Measurements from ENCODE around the gene SP140.

Gene SP140

DNA sequence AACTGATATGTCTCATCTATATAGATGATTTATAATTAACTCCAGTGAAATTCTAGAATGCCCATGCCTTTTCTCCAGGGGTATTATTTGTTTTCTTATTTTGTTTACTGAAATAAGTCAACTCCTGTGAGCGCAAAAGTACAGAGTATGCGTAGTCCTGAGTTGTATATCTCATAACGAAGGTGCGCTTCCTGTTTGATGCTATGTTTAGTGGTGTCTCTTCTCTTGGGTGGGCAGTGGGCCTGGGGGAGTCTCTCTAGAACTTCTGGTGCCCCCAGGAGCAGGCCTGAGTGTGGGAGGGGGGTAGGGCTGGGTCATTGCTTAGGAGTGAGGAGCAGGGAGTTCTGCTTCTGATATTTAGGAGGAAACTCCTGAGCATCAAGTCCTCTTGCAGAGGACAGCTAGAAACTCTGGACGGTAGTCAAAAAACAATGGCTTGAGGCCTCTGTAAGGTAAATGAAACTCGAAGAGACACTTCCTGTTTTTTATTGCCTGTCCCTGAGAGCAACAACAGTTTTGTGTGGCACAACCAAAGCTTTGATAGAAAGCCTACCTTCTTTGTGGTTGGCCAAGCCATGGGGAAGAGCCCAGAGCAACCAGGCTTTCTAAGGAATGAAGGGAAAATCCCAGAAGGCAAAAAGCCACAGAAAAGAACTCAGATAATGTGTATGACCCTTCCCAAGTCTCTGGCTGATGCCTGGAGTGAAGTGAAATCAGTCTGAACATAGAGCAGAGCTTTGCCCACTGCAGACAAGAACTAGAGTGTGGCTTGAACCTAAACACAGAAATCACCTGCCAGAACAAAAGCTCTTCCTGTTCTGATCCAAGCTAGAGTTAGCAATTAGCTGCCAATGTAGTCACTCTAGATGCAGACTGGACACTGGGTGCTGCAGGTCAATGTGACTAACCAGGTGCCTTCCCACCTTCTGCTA, 92.9 kb downstream of the SP140 start:
- ChIA-PET CTCF (no interaction called here), POLR2A (no interaction called here)
- TF ChIP-seq ELF4 (IDR thresholded peaks at IDR 0.05) (no peak), FOXA1 (IDR thresholded peaks at IDR 0.05) (no peak), CTBP1 (IDR thresholded peaks at IDR 0.05; ENCODE audit: borderline replicate concordance) (no peak), FOXM1 (IDR thresholded peaks at IDR 0.05; ENCODE audit: borderline replicate concordance) (no peak), FOXK2 (IDR thresholded peaks at IDR 0.05) (no peak), SUZ12 (IDR thresholded peaks at IDR 0.05) (no peak), HDGF (IDR thresholded peaks at IDR 0.05; ENCODE audit: borderline replicate concordance) (no peak), BHLHE40 (IDR thresholded peaks at IDR 0.05; ENCODE audit: borderline replicate concordance) (no peak), LEF1 (IDR thresholded peaks at IDR 0.05; ENCODE audit: borderline replicate concordance) (no peak), ZNF384 (IDR thresholded peaks at IDR 0.05) (no peak), NFRKB (IDR thresholded peaks at IDR 0.05) (no peak), L3MBTL2 (conservative IDR thresholded peaks at IDR 0.05) (no peak), SP1 (IDR thresholded peaks at IDR 0.05) (no peak)
- TF ChIP-seq, protein P1, sequence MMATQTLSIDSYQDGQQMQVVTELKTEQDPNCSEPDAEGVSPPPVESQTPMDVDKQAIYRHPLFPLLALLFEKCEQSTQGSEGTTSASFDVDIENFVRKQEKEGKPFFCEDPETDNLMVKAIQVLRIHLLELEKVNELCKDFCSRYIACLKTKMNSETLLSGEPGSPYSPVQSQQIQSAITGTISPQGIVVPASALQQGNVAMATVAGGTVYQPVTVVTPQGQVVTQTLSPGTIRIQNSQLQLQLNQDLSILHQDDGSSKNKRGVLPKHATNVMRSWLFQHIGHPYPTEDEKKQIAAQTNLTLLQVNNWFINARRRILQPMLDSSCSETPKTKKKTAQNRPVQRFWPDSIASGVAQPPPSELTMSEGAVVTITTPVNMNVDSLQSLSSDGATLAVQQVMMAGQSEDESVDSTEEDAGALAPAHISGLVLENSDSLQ (IDR thresholded peaks at IDR 0.05), result no peak
- DNase-seq (ENCODE audit: extremely low spot score), result no peak

DNA sequence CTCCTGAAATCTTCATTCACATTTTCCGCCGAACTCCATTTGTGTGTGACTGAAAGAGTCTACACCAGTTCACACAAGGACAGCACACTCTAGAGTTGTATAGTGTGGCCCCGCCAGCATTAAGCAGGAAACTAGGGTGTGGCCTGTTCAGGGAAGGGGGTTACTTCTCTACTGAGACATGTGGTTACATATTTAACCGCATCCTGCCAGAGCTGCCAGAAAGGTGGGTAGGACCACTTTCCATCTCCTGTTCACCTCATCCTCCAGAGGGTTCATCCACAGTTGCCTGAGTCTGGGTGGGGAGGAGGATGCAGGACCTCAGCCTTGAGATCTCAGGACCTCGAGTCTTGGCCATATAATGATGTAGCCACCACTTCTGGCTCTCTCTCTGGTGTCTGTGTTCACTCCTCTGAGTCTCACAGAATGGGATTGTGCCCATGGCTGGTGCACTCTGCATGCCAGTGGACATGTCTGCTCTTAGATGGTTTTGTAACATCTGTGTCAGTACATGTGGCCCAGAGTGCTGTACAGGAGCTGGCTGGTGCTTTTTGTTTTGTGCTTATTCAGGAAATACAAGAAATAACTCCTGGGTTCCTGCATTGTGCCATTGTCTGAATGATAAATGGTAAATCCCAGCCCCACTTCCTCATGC, 93.8 kb downstream of the SP140 start:
- no peak for DNase-seq (ENCODE audit: extremely low spot score)
- ChIA-PET CTCF (no interaction called here), POLR2A (no interaction called here)
- TF ChIP-seq ELF4 (IDR thresholded peaks at IDR 0.05) (no peak), HDGF (IDR thresholded peaks at IDR 0.05; ENCODE audit: borderline replicate concordance) (no peak), LEF1 (IDR thresholded peaks at IDR 0.05; ENCODE audit: borderline replicate concordance) (no peak)

DNA sequence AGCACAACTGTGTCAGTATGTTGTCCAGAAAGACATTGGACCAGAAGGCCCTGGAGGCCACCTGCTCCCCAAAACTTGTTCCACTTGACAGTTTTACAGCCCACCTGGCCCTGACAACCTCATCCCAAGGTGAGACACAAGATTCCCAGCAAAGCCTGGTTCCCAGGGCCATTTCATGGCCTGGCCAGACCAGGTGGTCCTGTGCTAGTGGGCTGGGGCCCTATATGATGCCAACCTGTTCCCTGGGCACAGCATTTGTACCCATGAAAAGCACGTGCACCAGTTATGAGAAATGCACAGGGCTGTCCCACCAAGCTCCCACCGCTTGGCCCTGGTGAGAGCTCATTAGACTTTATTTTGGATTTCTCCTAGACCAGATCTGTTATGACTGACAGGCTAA, 95.5 kb downstream of the SP140 start:
- CTCF ChIA-PET, result no interaction called here
- no peak for DNase-seq (ENCODE audit: extremely low spot score)
- TF ChIP-seq TARDBP (IDR thresholded peaks at IDR 0.05), result no peak
- no peak for TF ChIP-seq HDGF (IDR thresholded peaks at IDR 0.05; ENCODE audit: borderline replicate concordance)
- no peak for TF ChIP-seq ARNT (IDR thresholded peaks at IDR 0.05)
- no peak for TF ChIP-seq BHLHE40 (IDR thresholded peaks at IDR 0.05; ENCODE audit: borderline replicate concordance)
- no peak for TF ChIP-seq LEF1 (IDR thresholded peaks at IDR 0.05; ENCODE audit: borderline replicate concordance)
- TF ChIP-seq ZNF384 (IDR thresholded peaks at IDR 0.05), result no peak
- no peak for TF ChIP-seq NFRKB (IDR thresholded peaks at IDR 0.05)
- no peak for TF ChIP-seq FOXA1 (IDR thresholded peaks at IDR 0.05)
- no peak for TF ChIP-seq SUZ12 (IDR thresholded peaks at IDR 0.05)
- TF ChIP-seq SP1 (IDR thresholded peaks at IDR 0.05), result no peak
- POLR2A ChIA-PET, result no interaction called here

DNA sequence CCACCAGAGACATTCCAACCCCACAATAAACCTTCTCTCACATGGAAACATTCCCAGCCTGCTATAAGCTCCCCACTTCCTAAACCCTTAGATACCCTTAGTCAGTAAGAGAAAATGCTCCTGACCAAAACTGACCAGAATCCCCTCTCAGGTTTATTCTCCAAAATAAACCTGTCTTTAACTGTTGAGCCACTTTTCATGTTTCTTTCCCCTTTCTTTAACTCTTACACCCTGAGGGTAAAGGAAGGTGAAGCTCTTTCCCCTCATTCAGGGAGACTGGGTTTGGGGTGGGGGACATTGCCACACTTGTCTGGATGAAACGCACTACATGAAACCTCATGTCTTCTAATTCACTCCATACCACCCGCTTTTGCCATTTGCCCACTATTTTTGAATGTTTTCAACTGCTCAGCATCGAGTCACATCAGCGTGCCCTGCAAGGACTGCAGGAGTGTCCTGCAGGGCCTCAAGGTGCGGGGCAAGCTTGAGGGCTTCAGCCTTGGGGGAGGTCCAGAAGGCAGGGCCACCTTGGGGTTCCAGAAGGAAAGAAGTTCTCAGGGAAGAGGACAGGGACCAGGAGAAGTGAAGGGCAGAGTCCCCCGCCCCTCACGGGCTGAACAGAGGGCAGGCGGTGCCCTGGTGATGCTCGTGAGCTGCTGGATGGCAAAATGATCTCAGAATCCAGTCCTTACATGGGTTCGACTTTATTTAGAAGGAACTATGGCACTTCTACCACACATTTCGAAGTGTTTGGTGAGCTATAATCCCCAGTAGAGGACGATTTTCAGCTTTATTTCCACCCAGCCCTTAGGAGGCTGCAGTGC, 97.2 kb downstream of the SP140 start:
- POLR2A ChIA-PET, result no interaction called here
- TF ChIP-seq ARNT (IDR thresholded peaks at IDR 0.05) (no peak), TARDBP (IDR thresholded peaks at IDR 0.05) (no peak), ELF4 (IDR thresholded peaks at IDR 0.05) (no peak), SP1 (IDR thresholded peaks at IDR 0.05) (no peak), ZNF384 (IDR thresholded peaks at IDR 0.05) (no peak), CTBP1 (IDR thresholded peaks at IDR 0.05; ENCODE audit: borderline replicate concordance) (no peak)
- CTCF ChIA-PET, result interaction anchor here (0.5 to 0.6 kb wide), 2 partner anchors 46 to 172 kb away, joined by 3 read pairs; no protein-coding TSS in a partner anchor
- DNase-seq (ENCODE audit: extremely low spot score), result no peak

DNA sequence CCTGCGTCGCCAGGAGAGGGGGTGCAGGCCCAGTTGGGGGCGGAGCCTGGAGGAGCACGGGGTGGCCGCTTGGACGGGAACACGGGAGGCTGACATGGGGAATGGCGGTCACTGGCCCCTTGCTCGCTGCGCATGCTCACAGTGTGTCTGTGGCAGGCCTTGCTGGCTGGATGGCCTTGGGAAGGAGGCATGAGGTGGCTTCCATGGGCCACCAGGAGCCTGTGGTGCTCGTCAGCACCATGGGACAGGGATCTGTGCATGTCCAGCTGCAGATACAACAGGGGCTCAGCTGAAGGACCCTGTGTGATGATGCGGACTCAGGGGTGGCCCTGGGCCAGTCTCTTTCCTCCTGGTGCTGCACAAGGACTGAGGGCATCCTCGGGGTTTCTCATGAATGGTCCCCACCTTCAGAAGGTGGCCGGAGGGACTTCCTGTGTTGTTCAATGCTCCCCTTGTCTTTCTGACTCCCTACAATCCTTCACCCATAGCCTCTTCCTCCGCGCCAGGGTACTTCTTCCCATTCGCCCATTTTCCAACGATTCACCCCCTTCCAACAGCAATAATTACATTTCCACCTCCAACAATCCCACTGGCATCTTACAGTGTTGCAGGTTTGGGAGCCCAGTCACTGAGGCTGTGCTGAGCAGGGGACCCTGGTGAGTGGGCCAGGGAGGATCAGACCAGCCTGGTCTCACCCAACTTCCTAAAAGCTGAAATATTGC, 98.0 kb downstream of the SP140 start:
- peak; percentile 84 for DNase-seq (ENCODE audit: extremely low spot score)
- ChIA-PET POLR2A (no interaction called here), CTCF (interaction anchor here (0.6 kb wide), 1 partner anchor 171 kb away, joined by 3 read pairs; no protein-coding TSS in a partner anchor)
- TF ChIP-seq ZNF384 (IDR thresholded peaks at IDR 0.05) (no peak), CTBP1 (IDR thresholded peaks at IDR 0.05; ENCODE audit: borderline replicate concordance) (no peak), SUZ12 (IDR thresholded peaks at IDR 0.05) (no peak), L3MBTL2 (conservative IDR thresholded peaks at IDR 0.05) (peak; percentile 43; the same call in 1 of the 2 replicates)

DNA sequence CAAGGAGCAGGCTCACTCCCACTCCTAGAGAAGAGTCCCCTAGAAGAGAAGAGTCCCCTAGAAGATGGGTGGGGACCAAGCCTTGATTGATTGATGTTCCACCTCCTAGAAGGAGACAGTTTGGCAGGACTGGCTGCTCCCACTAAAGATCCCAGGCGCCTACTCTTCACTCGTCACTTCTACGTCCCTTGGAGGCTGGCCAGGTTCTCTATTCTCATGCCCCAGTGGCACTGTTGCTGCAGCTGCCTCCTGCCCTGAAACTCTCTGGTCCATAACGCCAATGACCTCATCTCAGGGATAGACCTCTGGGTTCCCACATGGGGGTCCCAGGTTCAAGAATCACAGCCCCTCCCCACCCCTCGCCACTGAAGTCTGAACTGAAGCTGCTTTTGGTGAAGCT, 99.0 kb downstream of the SP140 start:
- ChIA-PET POLR2A (no interaction called here), CTCF (no interaction called here)
- no peak for DNase-seq (ENCODE audit: extremely low spot score)
- no peak for TF ChIP-seq L3MBTL2 (conservative IDR thresholded peaks at IDR 0.05)
- TF ChIP-seq ELF4 (IDR thresholded peaks at IDR 0.05), result no peak
- TF ChIP-seq ZNF384 (IDR thresholded peaks at IDR 0.05), result no peak
- no peak for TF ChIP-seq BHLHE40 (IDR thresholded peaks at IDR 0.05; ENCODE audit: borderline replicate concordance)
- no peak for TF ChIP-seq SP1 (IDR thresholded peaks at IDR 0.05)
